HuH-7 (cell line): Measurements from ENCODE around the gene DNMT3L.

Experiments
- DNase-seq: peaks from one replicate; pipeline ENCODE4 v3.0.0; 2011; ENCODE audit warnings: low spot score

Gene DNMT3L

DNA sequence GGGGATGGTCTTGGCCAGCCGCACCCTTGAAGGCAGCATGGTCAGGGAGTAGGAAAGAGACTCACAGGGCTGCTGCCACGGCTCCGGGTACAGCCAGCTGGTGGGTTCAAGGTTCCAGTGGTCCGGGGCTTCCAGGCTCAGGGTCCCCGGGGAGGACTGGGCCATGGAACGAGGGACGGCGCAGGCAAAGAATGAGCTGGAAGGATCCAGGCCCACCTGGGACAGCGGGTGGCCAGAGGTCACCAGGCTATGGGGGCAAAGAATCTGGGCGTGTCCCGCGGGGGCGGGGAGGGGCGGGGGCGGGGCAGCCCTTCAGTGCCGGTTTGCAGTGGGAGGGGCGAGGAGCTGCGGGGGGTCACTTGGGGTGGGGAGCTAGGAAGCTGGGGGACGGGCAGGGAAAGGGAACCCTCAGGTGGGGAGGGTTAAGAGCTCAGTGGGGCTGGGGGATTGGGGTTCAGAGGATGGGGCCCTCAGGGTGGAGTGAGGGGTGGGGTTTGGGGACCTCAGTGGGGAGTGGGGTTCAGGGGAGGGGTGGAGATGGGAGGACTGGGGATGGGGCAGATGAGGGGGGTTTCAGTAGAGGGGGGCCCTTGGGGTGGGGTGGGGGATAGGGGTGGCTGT is at the start of gene DNMT3L:
Gene DNMT3L, minus strand, starts transcription at position 223 of the 621 bp plus-strand sequence. CDS start 638 bp downstream, outside the sequence.
- no peak for DNase-seq

DNA sequence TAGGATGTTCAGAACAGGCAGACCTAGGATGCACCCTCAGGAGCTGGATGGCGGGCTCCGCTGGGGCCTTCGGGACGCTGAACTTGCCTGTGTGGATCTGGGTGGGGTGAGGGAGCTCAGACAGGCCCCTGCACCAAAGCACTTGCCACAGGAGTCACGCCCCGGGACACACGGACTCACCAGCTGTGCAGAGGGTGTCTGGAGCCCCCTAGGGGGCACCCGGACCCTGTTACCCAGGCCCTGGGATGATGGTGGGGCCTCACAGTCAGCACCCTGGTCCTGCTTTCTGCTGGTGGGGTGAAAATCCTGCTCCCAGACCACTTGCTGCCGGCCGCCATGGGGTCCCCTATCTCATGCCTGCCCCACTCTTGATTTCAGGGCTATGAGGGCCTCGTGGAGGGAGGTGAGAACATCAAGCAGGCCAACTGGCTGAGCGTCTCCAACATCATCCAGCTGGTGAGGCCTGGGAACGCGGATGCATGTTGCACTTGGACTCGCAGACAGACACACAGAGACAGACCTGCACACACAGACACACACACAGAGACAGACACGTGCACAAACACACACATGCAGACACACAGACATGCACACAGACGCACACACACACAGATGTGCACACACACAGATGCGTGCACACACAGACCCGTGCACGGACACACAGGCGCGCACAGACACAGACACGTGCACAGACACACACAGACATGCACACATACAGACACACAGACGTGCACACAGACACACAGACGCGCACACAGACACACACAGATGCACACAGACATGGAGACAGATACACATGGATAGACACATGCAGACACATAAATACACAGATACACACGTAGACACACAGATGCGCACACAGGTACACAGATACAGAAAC is 49.2 kb upstream of the DNMT3L start:
- no peak for DNase-seq

DNA sequence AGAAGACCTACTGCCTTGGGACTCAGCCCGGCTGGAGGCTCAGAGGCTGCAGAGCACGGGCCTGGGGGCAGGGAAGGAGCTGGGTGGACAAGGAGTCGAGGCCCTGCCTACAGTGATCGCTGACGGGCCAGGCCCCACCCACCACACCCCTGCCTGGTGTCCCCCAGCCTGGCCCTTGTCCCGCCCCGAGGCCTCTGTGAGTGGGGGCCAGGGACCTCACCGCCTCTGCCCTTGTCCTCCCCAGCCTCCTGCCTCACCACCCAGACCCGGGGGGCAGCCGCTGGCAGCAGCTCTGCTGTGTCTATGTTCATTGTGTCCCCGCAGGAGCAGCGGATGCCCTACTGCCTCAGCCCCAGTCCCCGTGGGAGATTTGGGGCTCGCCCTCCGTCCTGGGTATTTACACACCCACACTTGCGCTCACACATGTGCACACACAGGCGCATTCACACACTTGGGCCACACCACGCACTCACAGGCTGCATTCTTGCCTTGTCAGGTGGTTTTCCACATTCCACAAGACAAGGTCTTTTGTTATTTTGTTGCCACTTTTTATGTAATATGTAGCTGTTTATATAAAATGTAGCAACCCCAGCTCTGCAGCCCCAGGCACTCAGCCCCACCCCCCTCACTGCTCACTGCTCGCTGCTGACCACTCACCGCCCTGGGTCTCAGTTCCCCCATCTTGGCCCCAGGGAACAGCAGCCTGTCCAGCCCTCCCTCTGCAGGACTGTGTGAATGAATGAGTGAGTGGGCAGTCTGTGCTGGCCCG is 45.4 kb upstream of the DNMT3L start:
- DNase-seq, result no peak

DNA sequence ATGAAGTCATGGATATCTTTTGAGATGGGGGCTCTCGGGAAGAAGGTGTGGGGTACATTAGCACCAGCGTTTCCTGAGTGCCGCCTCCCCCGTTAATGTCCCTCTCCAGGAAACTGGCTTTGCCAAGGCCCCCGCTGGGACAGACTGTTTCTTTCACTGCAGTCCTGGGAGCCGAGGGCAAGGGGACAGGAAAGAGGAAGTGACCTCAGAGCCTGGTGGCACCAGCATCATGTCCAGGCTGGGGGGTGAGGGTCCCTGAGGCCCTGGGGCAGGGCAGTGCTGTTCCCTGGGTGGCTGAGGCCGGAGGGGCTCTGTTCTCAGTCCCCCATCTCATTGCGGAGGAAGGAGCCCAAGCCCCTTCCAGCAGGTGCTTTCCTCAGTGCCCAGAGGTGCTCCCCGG is 44.0 kb upstream of the DNMT3L start:
- no peak for DNase-seq

DNA sequence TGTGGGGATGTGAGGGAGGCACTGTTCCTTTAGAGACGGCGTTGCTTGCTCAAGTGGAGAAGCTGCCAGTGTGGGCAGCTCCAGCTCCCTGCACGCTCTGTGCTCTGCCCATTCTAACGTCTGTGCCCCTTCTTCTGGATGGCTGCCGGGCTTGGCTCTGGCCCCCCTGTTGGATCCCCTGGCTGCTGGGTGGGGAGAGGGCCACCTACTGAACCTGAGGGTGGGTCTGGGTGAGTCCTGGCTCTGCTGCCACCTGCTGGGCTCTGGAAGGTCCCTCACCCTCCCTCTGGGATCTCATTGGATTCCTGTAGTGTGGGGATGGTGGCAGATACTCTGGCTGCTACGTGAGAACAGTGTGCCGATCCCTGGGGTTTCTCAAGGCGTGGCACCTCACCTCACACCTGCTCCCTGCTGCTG is 43.2 kb upstream of the DNMT3L start:
- peak; percentile 88 for DNase-seq

DNA sequence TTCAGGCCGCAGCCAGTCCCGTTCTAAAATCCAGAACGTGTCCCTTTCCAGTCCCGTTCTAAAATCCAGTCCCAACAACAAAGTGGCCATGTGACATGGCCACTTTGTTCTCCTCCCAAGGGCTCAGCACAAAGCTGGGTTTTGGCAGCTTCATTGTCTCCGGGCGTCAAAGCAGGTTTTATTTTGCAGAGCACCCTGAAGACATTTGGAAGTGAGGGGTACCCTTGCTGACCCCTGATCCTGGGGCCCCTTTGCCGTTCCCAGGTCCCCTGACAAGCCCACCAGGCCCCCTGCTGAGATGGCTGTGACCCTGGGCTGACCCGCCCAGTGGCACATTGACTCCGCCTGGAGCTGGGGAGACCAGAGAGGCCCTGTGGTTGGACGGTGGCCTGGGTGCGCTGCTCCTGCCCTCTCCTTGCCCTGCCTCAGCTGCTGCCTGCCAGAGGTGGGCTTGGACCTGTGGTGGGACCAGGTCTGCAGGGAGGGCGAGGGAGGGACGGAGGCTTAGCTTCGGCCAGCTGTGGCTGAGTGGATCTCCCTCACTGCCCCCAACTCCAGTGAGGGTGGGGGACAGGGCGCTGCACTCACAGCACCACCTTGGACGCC is 42.4 kb upstream of the DNMT3L start:
- DNase-seq, result no peak

DNA sequence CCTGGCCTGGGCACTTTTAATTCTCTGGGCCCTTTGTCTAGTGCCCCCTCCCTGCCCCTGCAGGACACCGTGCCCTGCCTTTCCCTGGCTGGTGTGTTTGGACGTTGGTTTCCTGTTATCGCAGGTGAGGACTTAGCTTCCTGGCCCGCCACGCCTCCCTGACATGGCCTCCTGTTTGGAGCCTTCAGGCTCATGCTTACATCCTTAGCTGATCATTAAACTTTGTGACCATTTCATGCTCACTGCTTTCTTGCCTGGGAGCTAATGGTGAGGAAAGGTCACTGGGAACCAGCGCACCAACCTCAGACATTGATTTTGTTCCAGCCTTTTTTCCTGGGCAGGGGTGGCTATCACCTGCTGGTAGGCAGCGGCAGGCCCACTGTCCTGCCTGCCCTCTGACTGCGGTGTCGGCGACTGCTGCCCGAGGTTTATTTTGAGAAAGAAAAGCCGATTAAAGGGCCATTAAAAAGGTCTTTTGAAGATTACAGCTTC is 41.8 kb upstream of the DNMT3L start:
- peak; percentile 80 for DNase-seq

DNA sequence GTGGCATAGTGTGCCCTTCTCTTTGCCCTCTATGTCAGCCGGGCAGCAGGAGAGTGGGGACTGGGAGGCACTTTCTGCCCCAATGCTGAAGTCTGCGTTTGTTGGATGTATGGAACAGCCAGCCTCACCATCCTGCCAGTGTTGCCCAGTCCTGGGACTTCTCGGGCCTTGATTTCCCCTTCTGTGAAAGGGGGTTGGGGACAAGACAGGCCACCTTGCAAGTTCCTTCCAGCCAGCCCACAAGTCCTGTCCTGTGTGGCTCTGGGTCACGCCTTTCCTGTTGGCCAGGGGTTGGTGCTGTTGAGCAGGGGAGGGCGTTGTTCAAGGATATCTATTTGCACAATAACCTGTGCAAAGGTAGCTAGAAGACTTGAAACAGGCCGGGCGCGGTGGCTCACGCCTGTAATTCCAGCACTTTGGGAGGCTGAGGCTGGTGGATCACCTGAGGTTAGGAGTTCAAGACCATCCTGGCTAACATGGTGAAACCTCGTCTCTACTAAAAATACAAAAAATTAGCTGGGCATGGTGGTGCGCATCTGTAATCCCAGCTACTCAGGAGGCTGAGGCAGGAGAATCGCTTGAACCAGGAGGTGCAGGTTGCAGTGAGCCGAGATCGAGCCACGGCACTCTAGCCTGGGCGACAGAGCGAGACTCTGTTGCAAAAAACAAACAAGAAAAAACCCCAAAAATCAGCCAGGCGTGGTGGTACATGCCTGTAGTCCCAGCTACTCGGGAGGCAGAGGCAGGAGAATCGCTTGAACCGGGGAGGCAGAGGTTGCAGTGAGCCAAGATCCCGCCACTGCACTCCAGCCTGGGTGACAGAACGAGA is 41.1 kb upstream of the DNMT3L start:
- DNase-seq, result peak; percentile 86

DNA sequence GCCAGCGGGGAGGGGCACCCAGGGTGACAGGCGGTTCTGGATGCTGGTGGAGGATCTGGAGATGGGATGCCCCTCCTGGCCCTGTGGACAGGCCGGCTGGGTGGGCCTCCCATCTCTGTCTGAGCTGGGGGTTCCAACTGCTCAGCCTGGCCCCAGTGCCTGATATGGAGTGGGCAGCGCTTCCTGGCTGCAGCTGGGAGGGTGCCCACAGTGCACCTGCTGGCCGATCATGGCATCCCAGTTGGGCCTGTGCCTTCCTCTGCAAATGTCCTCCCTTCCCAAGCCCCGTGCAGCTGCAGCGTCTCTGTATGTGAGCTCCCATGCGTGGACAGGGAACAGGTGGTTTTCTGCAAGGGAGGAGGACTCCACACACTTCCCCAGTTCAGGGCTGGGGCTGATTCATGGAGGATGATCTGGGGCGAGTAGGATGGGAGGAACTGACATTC is 40.3 kb upstream of the DNMT3L start:
- DNase-seq, result no peak

DNA sequence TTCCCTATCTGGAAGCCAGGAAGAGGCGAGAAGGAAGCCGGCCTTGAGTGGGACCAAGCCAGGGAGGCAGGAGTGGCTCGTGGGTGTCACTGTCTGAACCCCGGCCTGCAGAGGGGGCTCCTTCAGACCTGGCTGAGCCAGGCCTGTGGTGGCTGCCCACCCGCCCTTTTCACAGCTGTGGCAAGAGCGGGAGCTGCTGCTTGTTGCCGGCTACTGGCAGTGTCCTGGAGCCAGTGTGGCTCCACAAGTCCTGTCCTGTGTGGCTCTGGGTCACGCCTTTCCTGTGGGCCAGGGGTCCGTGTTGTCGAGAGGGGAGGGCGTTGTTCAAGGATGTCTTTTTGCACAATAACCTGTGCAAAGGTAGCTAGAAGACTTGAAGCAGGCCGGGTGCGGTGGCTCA is 39.4 kb upstream of the DNMT3L start:
- DNase-seq, result no peak

DNA sequence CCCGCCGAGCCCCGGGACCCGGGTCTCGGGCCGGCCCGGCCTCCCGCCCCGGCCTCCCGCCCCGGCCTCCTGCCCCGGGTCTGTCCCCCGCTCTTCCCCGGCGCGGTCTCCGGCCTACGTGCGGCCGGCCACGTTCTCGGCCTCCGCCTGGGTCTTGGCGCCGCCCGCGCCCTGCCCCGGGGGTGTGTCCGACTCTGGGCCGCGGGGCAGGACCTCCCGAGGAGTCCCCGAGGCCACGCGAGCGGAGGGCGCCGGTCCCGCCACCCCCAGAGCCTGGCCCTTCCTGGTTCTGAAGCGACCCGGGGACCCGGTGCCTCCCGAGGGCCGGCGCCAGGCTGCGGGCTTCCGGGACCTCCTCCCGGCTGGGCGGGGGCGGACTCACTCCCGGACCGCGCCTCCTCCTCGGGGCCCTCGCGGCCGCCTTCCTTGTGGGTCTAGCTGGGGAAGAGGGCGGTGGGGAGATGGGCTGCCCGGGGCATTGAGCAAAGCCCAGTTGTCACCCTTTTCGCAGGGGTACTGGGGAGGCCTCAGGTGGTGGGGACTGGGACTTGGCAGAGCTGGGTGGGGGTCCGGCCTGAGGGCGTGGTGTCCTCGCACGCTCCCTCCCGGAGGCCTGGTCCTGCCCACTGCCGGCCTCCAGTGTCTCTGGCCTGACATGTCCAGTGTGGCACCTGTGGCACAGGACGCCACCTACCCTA is 38.7 kb upstream of the DNMT3L start:
- DNase-seq, result peak; percentile 66

DNA sequence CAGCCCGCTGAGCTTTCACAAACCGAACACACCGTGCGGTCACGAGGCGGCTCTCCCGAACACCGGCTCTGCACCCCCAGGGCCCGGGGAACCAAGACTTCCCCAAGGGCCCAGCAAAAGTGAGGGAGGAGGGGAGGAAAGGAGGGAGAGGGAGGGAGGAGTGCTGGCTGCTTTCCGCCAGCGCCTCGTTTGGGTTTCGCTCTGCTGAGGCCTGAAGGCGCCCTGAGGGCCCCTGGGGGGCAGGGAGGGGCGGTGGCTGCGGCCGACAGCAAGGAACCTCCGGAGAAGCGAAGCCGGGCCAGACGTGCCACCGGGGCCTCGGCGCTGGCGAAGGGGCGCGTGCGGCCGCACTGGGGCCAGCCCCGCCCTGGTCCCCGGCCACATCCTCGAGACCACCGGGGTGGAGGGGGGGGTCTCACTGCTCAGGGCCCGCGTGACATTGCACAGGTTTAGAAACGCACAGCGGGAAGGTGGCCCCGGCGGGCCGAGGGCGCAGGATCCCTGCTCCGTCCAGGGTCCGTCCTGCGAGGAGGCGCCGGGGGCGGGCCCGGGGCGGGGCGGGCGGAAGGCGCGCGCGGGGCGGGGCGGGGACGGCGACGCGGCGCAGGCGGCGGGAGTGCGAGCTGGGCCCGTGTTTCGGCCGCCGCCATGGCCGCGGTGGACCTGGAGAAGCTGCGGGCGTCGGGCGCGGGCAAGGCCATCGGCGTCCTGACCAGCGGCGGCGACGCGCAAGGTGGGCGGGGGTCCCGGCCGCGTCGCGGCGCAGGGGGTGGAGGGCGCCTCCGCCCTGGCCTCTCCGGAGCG is 38.0 kb upstream of the DNMT3L start, which contains the start of gene PFKL:
Gene PFKL, plus strand, starts transcription at position 596 of the 804 bp plus-strand sequence. Its CDS starts 53 bp downstream, at position 649.
- DNase-seq, result peak; percentile 88

DNA sequence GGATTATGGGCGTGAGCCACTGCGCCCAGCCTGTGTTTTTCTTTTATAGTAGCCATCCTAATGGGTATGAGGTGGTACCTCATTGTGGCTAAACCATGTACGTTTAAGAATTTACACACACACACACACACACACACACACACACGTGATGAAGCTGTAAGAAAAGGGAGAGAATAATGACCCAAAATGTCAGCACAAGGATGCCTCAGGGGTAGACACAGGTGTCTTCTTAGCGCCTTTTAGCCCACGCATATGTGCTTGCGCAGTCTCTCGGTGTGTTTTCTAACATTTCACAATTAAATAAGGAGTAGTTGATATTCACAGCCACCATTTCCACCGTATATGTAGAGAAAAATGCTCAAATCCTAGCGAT is 37.4 kb upstream of the DNMT3L start:
- no peak for DNase-seq

DNA sequence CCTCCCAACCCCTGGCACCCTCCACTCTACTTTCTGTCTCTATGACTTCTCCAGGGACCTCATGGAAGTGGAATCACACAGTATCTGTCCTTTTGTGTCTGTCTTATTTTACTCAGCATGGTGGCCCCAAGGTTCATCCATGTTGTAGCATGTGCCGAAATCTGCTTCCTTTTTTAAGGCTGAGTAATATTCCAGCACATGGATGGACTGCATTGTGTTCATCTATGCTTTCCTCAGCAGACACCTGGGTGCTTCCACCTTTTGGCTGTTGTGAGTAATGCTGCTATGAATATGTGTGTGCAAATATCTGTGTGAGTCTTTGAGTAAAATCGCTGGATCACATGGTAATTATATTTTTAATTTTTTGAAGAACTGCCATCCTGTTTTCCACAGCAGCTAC is 36.6 kb upstream of the DNMT3L start:
- DNase-seq, result no peak

DNA sequence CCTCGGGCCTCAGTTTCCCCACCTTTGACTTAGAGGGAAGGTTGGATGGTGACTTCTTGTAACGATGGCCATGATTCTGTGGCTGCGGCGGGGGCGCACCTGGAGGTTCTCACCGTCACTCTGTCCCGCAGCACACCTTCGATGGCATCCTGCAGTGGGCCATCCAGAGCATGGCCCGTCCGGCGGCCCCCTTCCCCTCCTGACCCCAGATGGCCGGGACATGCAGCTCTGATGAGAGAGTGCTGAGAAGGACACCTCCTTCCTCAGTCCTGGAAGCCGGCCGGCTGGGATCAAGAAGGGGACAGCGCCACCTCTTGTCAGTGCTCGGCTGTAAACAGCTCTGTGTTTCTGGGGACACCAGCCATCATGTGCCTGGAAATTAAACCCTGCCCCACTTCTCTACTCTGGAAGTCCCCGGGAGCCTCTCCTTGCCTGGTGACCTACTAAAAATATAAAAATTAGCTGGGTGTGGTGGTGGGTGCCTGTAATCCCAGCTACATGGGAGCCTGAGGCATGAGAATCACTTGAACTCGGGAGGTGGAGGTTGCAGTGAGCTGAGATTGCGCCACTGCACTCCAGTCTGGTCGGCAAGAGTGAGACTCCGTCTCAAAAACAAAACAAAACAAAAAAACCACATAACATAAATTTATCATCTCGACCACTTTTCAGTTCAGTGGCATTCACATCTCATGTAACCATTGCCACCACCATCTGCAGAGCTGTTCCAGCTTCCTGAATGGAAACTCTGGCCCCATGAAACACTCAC is 36.0 kb upstream of the DNMT3L start:
- DNase-seq, result peak; percentile 97

DNA sequence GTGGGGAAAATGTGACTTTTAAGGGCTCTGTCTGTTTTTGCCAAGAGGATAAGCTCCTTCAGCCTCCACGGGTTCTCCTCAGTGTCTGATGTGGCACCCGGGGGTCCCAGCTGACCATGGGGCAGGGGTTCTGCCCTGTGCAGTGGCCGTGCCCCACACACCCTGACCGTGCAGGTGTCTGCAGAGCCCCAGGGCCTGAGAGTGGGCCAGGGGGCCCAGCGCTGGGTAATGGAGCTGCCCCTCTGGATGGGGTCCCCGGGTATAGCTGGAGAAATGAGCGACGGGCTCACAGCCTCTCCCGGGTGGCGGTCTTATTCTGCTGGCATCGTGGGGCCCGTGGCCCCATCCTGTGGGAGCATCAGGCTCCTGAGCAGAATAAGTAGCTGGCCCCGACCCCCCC is 35.2 kb upstream of the DNMT3L start:
- no peak for DNase-seq

DNA sequence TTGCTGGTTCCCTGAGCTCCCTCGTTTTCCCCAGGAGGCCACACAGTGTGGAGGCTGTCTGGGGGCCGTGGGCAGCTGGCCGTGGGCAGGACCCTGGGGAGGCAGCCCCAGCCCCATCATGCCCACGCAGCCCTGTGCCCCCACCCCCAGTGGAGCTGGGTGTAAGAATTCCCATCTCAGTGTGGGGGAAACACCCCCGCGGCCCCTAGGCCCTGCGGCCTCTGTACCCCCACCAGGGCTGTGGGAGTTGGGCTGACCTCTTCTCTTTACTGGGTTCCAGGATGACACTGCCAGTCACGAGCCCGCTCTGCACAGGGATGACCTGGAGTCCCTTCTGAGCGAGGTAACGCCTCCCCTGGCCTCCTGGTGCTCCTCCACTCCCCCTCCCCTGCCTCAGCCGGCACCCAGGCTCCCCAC is 34.4 kb upstream of the DNMT3L start:
- DNase-seq, result no peak

DNA sequence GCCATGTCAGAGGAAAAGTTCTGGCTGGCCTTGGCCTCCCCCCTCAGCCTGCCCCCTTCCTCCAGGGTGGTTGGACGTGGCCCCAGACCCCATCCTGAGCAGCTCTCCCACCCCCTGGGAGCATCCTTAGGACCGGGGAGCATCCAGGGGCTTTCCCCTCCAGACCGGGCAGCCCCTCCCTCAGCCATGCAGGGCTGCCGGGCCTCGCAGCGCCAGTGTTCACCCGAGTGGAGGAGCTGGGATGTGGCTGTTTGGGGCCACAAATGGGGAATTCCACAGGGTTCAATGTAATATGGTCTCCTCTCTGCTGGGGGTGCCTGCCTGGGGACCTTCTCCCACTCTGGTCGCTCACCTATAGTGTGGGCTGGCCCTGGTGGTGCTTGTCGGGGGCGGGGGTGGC is 33.9 kb upstream of the DNMT3L start:
- DNase-seq, result no peak

DNA sequence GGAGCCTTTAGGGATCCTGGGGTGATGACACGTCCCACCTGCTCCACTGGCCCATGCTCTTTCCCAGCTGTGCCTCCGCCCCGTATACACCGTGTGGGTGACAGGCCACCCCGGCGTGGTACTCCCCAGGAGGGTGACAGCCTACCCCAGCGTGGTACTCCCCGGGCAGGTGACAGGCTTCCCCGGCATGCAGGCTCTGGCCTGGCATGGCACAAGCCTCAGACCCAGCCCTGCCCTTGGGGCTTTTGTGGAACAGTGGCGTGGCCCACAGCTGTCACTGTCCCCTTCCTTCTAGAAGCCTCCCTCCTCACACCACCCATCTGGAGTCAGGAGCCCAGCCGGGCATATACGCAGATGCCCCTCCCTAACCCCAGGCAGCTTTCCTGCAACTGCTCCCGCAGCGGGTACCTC is 33.5 kb upstream of the DNMT3L start:
- no peak for DNase-seq
